ENCODE measurements around the gene TINAGL1. TPM values are rescaled to one million over a fixed set of nuclear protein-coding genes. Genes with fewer than 3 reads are reported as not detected.
A peak's percentile ranks its signal among the peaks of the same experiment; 100 is the strongest.

The TINAGL1 gene
- total and polyA plus RNA-seq, 12 donors, result 139 to 336 (median 203) TPM

DNA sequence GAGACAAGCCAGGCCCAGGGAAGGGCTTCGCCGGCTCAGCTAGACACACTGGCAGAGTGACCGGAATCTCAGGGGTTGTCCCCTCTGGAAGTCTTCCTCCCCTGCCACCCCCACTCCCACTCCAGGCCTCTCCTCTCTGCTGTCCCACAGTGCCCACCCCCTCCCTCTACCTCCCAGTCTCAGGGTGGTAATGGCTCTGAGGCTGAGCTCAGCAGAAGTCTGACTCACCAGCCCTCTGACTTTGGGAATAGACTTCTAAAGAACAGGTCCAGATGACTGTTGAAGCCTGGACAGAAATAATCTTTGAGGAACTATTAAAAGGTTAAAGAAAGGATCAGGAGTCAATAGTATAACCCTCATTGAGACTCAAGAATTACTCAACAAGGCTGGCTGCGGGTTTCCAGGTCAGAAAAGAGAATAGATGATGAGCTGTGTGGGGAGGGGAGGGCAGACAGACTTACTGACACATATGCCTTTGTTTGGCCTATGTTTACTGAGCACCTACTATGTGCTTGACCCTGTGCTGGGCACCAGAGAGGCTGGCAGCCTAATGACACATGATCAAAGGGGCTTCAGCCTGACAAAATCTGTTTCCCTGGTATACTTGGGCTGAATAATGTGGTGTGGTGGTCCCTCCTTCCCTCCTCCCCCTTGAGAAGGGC lies 49.4 kb downstream of the TINAGL1 start:
- no peak for DNase-seq
- H3K9me3 ChIP-seq, result no peaks in the 10 kb centered on the region
- intact Hi-C loops (cut with DNase I), result no loop called here
- H3K4me3 ChIP-seq, result no peak overlapping the region
- ATAC-seq, result no peak
- H3K27me3 ChIP-seq, result no peaks in the 10 kb centered on the region
- WGBS, 2 donors, result 81 to 92% methylated on average over 4 of the region's 4 CpGs
- H3K36me3 ChIP-seq, result peaks cover 0 to 40% (median 17%) of the 10 kb centered on the region in 9 donors
- peaks cover 30 to 68% (median 45%) of the 10 kb centered on the region in 9 donors for H3K4me1 ChIP-seq
- peak overlapping the region; percentile 72 to 97 (median 90) for H3K27ac ChIP-seq
- TF ChIP-seq, protein P1, sequence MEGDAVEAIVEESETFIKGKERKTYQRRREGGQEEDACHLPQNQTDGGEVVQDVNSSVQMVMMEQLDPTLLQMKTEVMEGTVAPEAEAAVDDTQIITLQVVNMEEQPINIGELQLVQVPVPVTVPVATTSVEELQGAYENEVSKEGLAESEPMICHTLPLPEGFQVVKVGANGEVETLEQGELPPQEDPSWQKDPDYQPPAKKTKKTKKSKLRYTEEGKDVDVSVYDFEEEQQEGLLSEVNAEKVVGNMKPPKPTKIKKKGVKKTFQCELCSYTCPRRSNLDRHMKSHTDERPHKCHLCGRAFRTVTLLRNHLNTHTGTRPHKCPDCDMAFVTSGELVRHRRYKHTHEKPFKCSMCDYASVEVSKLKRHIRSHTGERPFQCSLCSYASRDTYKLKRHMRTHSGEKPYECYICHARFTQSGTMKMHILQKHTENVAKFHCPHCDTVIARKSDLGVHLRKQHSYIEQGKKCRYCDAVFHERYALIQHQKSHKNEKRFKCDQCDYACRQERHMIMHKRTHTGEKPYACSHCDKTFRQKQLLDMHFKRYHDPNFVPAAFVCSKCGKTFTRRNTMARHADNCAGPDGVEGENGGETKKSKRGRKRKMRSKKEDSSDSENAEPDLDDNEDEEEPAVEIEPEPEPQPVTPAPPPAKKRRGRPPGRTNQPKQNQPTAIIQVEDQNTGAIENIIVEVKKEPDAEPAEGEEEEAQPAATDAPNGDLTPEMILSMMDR (IDR thresholded peaks at IDR 0.05), result no peak

DNA sequence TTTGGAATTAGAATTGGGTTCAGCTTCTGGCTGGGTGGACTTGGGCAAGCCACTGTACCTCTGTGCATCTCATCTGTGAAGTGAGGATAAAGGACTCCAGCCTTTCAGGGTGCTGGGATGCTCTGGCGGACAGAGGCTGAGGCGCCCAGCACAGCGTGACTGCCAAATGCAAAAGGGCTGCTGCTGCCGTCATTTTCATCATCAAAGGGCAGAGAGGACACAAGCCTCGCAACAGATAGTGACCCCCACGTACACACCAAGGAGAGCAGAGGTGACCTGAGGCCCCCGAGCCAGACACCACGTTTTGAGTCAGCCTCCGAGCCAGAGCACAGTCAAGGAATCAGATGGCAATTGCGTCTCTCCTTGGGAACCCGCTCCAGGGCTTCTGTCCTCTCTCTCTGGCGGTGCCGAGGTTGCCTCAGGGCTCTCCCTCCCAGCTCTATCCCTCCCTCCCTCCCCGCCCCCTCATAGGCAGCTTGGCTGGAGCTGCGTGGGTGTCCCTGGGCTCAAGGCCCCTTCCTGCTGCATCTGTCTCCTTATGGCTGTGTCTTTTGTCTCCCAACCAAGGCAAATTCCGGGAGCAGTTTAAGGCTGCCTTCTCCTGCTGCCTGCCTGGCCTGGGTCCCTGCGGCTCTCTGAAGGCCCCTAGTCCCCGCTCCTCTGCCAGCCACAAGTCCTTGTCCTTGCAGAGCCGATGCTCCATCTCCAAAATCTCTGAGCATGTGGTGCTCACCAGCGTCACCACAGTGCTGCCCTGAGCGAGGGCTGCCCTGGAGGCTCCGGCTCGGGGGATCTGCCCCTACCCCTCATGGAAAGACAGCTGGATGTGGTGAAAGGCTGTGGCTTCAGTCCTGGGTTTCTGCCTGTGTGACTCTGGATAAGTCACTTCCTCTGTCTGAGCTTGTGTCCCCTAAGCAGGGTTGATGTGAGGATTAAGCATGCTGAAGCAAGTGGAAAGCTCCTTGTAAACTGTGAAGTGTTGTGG lies 50.2 kb downstream of the TINAGL1 start:
- peak overlapping the region; percentile 72 to 97 (median 90) for H3K27ac ChIP-seq
- 52 to 63% methylated on average over 23 of the region's 23 CpGs for WGBS, 2 donors
- TF ChIP-seq, protein P1 (IDR thresholded peaks at IDR 0.05), result no peak
- intact Hi-C loops (cut with DNase I), result no loop called here
- DNase-seq (no peak), ATAC-seq (peak in 7 of 8 donors; percentile 1 to 23 (median 12))
- no peak overlapping the region for H3K4me3 ChIP-seq
- no peaks in the 10 kb centered on the region for H3K27me3 ChIP-seq
- peaks cover 30 to 75% (median 48%) of the 10 kb centered on the region in 9 donors for H3K4me1 ChIP-seq
- H3K9me3 ChIP-seq, result no peaks in the 10 kb centered on the region
- peaks cover 0 to 48% (median 17%) of the 10 kb centered on the region in 9 donors for H3K36me3 ChIP-seq

DNA sequence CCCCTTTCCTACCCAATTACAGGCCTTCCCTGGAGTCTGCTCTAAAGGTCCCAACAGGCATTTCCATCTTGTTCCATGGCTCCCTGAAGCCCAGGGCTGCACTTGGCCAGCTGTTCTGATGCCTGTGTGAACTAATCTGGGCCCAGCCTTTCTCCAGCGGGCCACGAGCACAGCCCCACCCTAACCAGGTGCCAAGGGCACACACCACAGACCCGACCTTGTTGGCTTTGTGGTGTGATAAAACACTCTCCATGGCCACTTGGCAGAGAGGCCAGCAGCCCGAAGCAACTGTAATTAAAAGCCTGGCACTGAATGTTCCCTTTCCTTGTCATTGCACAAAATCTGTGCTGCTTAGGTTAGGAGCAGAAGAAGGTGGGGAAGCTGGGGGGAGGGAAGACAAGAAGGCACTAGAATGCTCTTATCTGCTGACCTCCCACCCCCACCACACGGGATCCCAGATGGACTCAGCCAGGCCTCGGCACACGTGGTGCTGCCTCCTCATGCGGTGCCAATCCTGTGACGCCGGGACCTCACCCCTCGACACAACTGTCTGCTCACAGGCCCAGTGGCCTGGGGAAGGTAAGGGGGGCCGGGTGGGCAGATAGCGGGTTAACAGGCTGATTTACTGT lies 51.1 kb downstream of the TINAGL1 start:
- ATAC-seq (peak; percentile 61 to 86 (median 81)), DNase-seq (peak; percentile 63 to 72)
- peaks cover 30 to 75% (median 48%) of the 10 kb centered on the region in 9 donors for H3K4me1 ChIP-seq
- H3K9me3 ChIP-seq, result no peaks in the 10 kb centered on the region
- H3K4me3 ChIP-seq, result no peak overlapping the region
- intact Hi-C loops (cut with DNase I), result no loop called here
- WGBS, 2 donors, result 29 to 46% methylated on average over 13 of the region's 13 CpGs
- TF ChIP-seq, protein P1 (IDR thresholded peaks at IDR 0.05), result no peak
- no peaks in the 10 kb centered on the region for H3K27me3 ChIP-seq
- H3K36me3 ChIP-seq, result peaks cover 0 to 57% (median 25%) of the 10 kb centered on the region in 9 donors
- H3K27ac ChIP-seq, result peak overlapping the region; percentile 72 to 97 (median 90)

All from heart right ventricle (tissue), 16 donors.